ENCODE results near the gene MRPL44.

Gene MRPL44

DNA sequence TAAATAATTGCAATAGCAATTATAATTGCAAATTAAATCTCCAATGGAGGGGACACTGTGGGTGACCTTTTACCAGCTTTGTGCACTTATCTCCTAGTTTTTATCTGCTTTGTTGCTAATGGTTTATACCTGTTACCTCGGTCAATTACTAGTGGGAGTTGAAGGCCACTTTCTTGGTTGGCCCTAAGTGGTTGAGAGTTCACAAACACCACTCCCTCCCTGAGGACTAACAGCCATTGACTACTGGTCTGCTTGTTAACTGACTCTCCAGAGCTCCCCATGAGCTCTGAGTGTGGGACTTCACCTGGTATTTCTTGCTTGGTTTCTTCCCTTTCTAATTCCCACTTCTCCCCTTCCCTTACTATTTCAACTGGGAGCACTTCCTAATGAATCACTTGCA lies 54.6 kb downstream of the MRPL44 start:
- DNase-seq: no peak

- DNase-seq: no peak
Observed at GRCh38 chr2:224014336-224014735, 57.1 kb downstream of the MRPL44 start.

DNA sequence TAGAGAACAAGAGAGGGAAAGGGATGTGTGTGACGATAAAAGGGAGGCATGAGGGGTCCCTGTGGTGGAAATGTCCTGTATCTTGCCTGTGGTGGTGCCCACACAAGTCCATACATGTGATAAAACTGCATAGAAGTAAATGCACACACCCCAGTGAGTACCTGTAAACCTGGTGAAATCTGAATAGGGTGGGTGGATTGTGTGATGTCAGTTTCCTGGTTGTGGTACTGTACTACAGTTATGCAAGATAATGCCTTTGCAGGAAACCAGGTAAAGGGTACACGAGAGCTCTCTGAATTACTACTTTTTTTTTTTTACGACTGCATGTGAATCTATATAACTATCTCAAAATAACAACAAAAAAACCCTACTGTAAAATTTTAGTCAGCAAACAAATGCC lies 59.7 kb downstream of the MRPL44 start:
- no peak for DNase-seq
